Jurkat, Clone E6-1 (cell line): ENCODE data around the gene BIK. TPM values are rescaled to one million over a fixed set of nuclear protein-coding genes. Genes with fewer than 3 reads are reported as not detected.

Experiments
- DNase-seq: peaks from one replicate; pipeline ENCODE4 v3.0.0-alpha.2; 2011; ENCODE audit warnings: low read depth, low spot score
- H3K4me3 ChIP-seq: 2 replicates; pipeline ENCODE4 v1.5.1; 2011; ENCODE audit warnings: mild to moderate bottlenecking, low read length, control low read depth, moderate library complexity
- polyA plus RNA-seq: library from polyadenylated mRNA; unstranded; fragments of >200 nt; gene quantifications from one replicate; pipeline ENCODE4 v1.2.1, GENCODE V29; 2012; ENCODE audit warnings: missing spikeins; ENCODE audit not compliant: insufficient read length, insufficient read depth

Gene BIK
- polyA plus RNA-seq = 18.6 TPM

GRCh38 chr22:43110444-43110926 lies at the start of gene BIK:
BIK (plus strand) TSS chr22:43110750; CDS start chr22:43124023, 13,273 bp downstream.
- DNase-seq = peak; percentile 47
- H3K4me3 ChIP-seq = peak within 1 kb of the TSS; percentile 68

- no peak overlapping the region for H3K4me3 ChIP-seq
- DNase-seq = no peak
Measured at GRCh38 chr22:43066134-43066533, 44.4 kb upstream of the BIK start.

GRCh38 chr22:43066844-43067385 lies 43.6 kb upstream of the BIK start:
- no peak overlapping the region for H3K4me3 ChIP-seq
- no peak for DNase-seq

- no peak for DNase-seq
- H3K4me3 ChIP-seq = no peak overlapping the region
Measured at GRCh38 chr22:43077121-43077877, 33.3 kb upstream of the BIK start.

- DNase-seq = no peak
- H3K4me3 ChIP-seq = no peak overlapping the region
Measured at GRCh38 chr22:43078522-43078921, 32.0 kb upstream of the BIK start.

- no peak for DNase-seq
- H3K4me3 ChIP-seq = no peak overlapping the region
Measured at GRCh38 chr22:43079742-43080141, 30.8 kb upstream of the BIK start.

GRCh38 chr22:43080616-43081015 lies 29.9 kb upstream of the BIK start:
- no peak for DNase-seq
- no peak overlapping the region for H3K4me3 ChIP-seq

GRCh38 chr22:43081968-43082367 lies 28.6 kb upstream of the BIK start:
- no peak overlapping the region for H3K4me3 ChIP-seq
- DNase-seq = no peak

- no peak for DNase-seq
Measured at GRCh38 chr22:43085658-43086606, 24.6 kb upstream of the BIK start.

GRCh38 chr22:43088627-43088983 lies 21.9 kb upstream of the BIK start:
- no peak for DNase-seq
- peak overlapping the region; percentile 76 for H3K4me3 ChIP-seq

More at GRCh38 chr22:43085658-43086606, 24.6 kb upstream of the BIK start:
- no peak overlapping the region for H3K4me3 ChIP-seq

- DNase-seq = peak; percentile 77
- peak within 1 kb of the TSS; percentile 76 for H3K4me3 ChIP-seq
Measured at GRCh38 chr22:43088984-43089717, 21.4 kb upstream of the BIK start, which contains the start of gene TTLL1. TTLL1 (minus strand) TSS chr22:43089391; CDS start chr22:43075586, 13,805 bp downstream.

GRCh38 chr22:43090130-43090789 lies 20.3 kb upstream of the BIK start:
- H3K4me3 ChIP-seq = no peak overlapping the region
- peak; percentile 78 for DNase-seq

- H3K4me3 ChIP-seq = no peak overlapping the region
- no peak for DNase-seq
Measured at GRCh38 chr22:43092085-43092484, 18.5 kb upstream of the BIK start.

- DNase-seq = no peak
- H3K4me3 ChIP-seq = no peak overlapping the region
Measured at GRCh38 chr22:43094085-43094484, 16.5 kb upstream of the BIK start.

- no peak overlapping the region for H3K4me3 ChIP-seq
- no peak for DNase-seq
Measured at GRCh38 chr22:43094551-43094950, 16.0 kb upstream of the BIK start.

- no peak overlapping the region for H3K4me3 ChIP-seq
- no peak for DNase-seq
Measured at GRCh38 chr22:43096420-43096819, 14.1 kb upstream of the BIK start.

- no peak for DNase-seq
Measured at GRCh38 chr22:43098356-43098755, 12.2 kb upstream of the BIK start.

GRCh38 chr22:43099095-43099494 lies 11.5 kb upstream of the BIK start:
- no peak for DNase-seq
- H3K4me3 ChIP-seq = no peak overlapping the region

More at GRCh38 chr22:43098356-43098755, 12.2 kb upstream of the BIK start:
- H3K4me3 ChIP-seq = no peak overlapping the region
